Bronchial epithelial cell (primary cell): Measurements from ENCODE around the gene PRDM2. TPM values are rescaled to one million over a fixed set of nuclear protein-coding genes. Genes with fewer than 3 reads are reported as not detected.
"Not testable (repeated sequence)": the region's sequence is repeated elsewhere in the genome, so short reads cannot be mapped to it uniquely, and the experiment has no call there.

ENCODE experiments used
- DNase-seq: peaks from one replicate; pipeline ENCODE4 v3.0.0-alpha.2; 2010; ENCODE audit warnings: low read depth
- FAIRE-seq: peaks from 2 replicates; lab custom pipeline; 2011; peaks lifted over from hg19 to GRCh38; lab: Jason Lieb, UNC
- H3K27me3 ChIP-seq: 2 replicates; pipeline ENCODE4 v1.5.1; 2011; ENCODE audit warnings: low read length; ENCODE audit not compliant: control insufficient read depth, insufficient read depth
- H3K36me3 ChIP-seq: 2 replicates; pipeline ENCODE4 v1.5.1; 2011; ENCODE audit warnings: low read length; ENCODE audit not compliant: control insufficient read depth, insufficient read depth
- H3K4me3 ChIP-seq: 2 replicates; pipeline ENCODE4 v1.5.1; 2011; ENCODE audit warnings: mild to moderate bottlenecking, low read depth, low read length, control low read depth
- CTCF ChIP-seq: IDR thresholded peaks from 2 replicates; pipeline ENCODE4 v1.5.1; 2011; ENCODE audit warnings: mild to moderate bottlenecking, moderate library complexity, low read length, control low read depth, inconsistent platforms; ENCODE audit not compliant: insufficient read depth, severe bottlenecking
- total RNA-seq: library from RNA; depleted of rRNA; stranded (reverse); fragments of >200 nt; gene quantifications from 2 replicates; pipeline ENCODE4 v1.2.1, GENCODE V29; 2014

PRDM2 gene
- total RNA-seq, 1 donor from 2014 or later: 7.1 TPM

DNA sequence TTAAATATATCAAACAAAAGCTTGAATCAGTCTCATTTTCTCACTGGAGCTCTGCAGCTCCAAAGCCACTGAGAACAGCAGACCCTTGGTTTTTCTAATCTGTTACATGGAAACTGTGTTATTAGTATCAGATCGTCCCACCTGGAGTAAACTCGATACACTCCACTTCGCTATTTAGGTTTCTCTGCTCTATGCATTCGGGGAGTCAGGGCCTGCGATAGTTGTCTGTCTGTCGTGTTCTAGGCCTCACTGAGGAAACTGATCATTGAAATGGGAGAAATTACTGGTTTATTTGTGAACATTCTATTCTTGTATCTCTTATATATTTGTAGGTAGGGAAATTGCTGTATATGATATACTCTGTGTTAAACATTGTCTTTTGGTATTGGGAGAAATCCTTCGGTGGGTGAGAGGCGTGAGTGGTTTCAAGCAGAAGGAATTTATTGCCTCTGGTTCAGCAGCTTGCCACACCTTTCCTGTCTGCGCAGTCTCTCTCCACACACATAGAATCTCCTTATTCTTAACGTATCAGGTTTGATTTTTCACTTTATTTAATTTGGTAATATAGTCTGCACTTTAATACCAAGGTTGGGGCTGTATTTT is 8.5 kb downstream of the PRDM2 start:
- TF ChIP-seq CTCF: no peak
- no peaks in the 10 kb centered on the region for H3K27me3 ChIP-seq
- FAIRE-seq (no peak), DNase-seq (no peak)
- no peaks in the 10 kb centered on the region for H3K36me3 ChIP-seq
- H3K4me3 ChIP-seq: no peak overlapping the region

- TF ChIP-seq CTCF: no peak
- Histone ChIP-seq H3K27me3 (no peaks in the 10 kb centered on the region), H3K4me3 (no peak overlapping the region), H3K36me3 (no peaks in the 10 kb centered on the region)
- FAIRE-seq (no peak), DNase-seq (no peak)
These were observed 10.1 kb downstream of the PRDM2 start for GRCh38 chr1:13710086-13710485.

DNA sequence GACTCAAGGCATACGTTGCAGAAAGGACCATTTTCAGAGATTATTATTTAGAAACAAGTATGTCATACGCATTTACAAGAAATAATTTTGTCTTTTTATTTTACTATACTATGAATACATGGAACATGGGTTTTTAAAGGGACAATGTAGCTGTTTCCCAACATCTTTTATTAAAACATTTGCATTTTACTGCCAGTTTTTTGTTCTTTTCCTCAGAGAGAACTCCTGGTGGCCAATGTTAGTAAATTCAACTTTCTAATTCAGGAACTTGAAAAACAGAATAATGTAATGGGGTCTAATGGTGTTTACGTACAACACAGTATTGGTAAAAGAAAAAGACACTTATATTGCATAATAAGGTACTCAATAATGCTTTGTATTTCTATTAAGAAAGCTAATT is 14.9 kb downstream of the PRDM2 start:
- FAIRE-seq: no peak
- no peaks in the 10 kb centered on the region for H3K27me3 ChIP-seq
- DNase-seq: no peak
- no peak for TF ChIP-seq CTCF
- no peak overlapping the region for H3K4me3 ChIP-seq
- no peaks in the 10 kb centered on the region for H3K36me3 ChIP-seq

DNA sequence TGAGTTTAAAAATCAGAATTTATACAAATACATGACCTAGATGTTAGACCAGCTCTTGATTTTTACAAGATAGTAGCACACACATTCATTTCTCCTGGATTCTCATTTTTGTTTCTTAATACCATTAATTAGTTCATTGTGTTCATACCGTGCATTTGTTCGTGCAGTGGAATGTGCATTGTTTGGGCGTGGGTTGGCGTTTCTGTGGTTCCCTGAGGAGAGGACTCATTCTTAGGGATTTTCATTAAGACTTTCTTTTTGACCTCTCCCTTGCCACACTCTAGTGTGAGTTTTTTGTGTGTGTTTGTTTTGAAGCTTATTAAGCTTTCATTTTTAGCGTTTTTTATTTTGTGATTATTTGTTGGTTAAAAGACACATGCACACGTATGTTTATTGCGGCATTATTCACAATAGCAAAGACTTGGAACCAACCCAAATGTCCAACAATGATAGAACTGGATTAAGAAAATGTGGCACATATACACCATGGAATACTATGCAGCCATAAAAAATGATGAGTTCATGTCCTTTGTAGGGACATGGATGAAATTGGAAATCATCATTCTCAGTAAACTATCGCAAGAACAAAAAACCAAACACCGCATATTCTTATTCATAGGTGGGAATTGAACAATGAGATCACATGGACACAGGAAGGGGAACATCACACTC is 15.8 kb downstream of the PRDM2 start:
- not testable (repeated sequence) for FAIRE-seq, H3K36me3 ChIP-seq, DNase-seq, H3K4me3 ChIP-seq, H3K27me3 ChIP-seq

DNA sequence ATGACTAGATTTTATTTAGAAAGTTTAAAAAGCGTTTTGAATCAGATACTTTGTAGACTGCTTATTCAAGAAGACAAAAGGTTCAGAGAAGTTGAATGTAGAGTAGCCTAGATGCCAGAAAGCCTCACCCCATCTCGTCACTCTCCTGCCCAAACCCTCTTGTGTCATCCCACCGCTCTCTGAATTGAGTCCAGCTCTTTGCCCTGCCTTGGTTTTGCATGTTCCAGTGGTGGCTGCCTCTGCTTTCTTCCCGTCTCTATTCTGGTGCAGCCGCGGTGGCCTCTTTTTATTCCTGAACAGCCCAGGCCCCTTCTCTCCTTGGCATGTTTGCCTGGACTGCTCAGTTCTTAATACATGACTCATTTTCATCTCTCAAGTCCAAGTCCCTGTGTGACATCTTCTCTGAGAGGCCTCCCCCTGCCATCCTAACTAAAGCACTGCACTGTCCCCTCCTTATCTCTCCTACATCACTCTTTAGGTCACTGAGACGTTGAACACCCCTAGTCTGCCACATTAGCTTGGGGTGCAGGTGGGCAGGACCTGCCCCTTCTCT is 22.9 kb downstream of the PRDM2 start:
- Histone ChIP-seq H3K27me3 (no peaks in the 10 kb centered on the region), H3K36me3 (no peaks in the 10 kb centered on the region), H3K4me3 (no peak overlapping the region)
- FAIRE-seq (no peak), DNase-seq (no peak)
- no peak for TF ChIP-seq CTCF

DNA sequence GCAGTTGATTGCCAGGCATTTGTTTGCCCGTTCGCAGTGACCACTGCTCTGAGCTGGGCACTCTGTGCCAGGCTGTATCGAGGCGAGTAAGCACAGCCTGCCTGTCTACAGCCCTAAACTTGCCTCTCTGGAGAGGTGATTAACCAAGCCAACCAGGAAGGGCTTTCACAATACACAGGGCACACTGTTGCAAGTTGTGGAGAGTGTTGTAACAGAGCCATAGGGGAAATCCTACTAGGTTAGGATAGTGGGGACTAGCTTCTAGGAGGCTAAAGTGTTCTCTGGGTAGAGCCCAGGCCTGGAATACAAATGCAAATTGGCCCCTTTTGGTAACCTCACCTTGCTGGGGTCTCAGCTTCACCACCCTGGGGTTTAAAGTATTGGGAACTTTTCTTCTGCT is 23.8 kb downstream of the PRDM2 start:
- Histone ChIP-seq H3K36me3 (no peaks in the 10 kb centered on the region), H3K4me3 (no peak overlapping the region), H3K27me3 (no peaks in the 10 kb centered on the region)
- peak; percentile 32 for FAIRE-seq
- TF ChIP-seq CTCF: no peak
- peak; percentile 81 for DNase-seq
